Activated naive CD4-positive, alpha-beta T cell treated with anti-CD3 and anti-CD28 coated beads, Interleukin-2, amount 50 U/mL, for 16 hours (primary cell): ENCODE data around the gene ASH1L.
"Not testable (repeated sequence)": the region's sequence is repeated elsewhere in the genome, so short reads cannot be mapped to it uniquely, and the experiment has no call there.

Experiments
- DNase-seq: peaks from one replicate; pipeline ENCODE4 v3.0.0-alpha.2; 2020

The ASH1L gene

GRCh38 chr1:155301342-155301841, 261.2 kb downstream of the ASH1L start, which contains the start of gene PKLR:
Gene PKLR (minus strand): TSS chr1:155301438. CDS start chr1:155301395, 43 bp downstream.
- no peak for DNase-seq

GRCh38 chr1:155300553-155301329, 261.9 kb downstream of the ASH1L start:
- DNase-seq = no peak

- DNase-seq = no peak
Measured at GRCh38 chr1:155300024-155300423, 262.6 kb downstream of the ASH1L start.

GRCh38 chr1:155297384-155297783, 265.2 kb downstream of the ASH1L start:
- DNase-seq = no peak

GRCh38 chr1:155296661-155297060, 265.9 kb downstream of the ASH1L start:
- DNase-seq = no peak

GRCh38 chr1:155295942-155296267, 266.7 kb downstream of the ASH1L start:
- no peak for DNase-seq

GRCh38 chr1:155295183-155295941, 267.2 kb downstream of the ASH1L start:
- no peak for DNase-seq

GRCh38 chr1:155294520-155295182, 268.0 kb downstream of the ASH1L start:
- no peak for DNase-seq

- no peak for DNase-seq
Measured at GRCh38 chr1:155293086-155293749, 269.4 kb downstream of the ASH1L start.

GRCh38 chr1:155291006-155291405, 271.6 kb downstream of the ASH1L start:
- DNase-seq = not testable (repeated sequence)

- DNase-seq = no peak
Measured at GRCh38 chr1:155287987-155288543, 274.5 kb downstream of the ASH1L start.

GRCh38 chr1:155286544-155286943, 276.1 kb downstream of the ASH1L start:
- no peak for DNase-seq

GRCh38 chr1:155285631-155286044, 277.0 kb downstream of the ASH1L start:
- no peak for DNase-seq
